IPS DF 4.7 (cell line): ENCODE measurements around the gene BMPER.

Experiments used
- DNase-seq: peaks from one replicate; pipeline ENCODE4 v3.0.0-alpha.2; 2013; ENCODE audit warnings: low spot score; ENCODE audit errors: extremely low read depth

BMPER gene

DNA sequence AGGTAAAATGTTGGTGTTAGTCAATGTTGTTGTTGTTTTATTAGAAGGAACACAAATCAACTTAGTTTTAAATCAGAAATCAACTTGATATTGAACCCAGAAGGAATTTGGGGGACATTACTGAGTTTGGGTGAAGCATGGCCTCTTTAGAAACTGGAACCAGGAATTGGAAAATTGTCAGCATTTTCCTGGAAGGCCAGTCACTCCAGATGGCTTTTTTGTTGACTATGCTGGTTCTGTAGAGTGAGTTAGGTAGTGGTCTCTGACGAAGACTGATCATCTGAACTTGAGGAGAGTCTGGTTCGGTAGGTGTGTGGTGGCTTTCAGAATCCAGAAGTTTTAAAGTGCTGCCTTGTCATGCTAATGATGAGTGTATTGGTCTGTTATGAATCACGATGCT, 111.5 kb downstream of the BMPER start:
- DNase-seq: no peak

- DNase-seq: no peak
Measured at GRCh38 chr7:34019301-34019790, 114.0 kb downstream of the BMPER start.

- DNase-seq: no peak
Measured at GRCh38 chr7:34022626-34023025, 117.3 kb downstream of the BMPER start.

- no peak for DNase-seq
Measured at GRCh38 chr7:34025600-34025999, 120.3 kb downstream of the BMPER start.

- no peak for DNase-seq
Measured at GRCh38 chr7:34026481-34027190, 121.3 kb downstream of the BMPER start.

GRCh38 chr7:34031156-34031555, 125.8 kb downstream of the BMPER start:
- no peak for DNase-seq

GRCh38 chr7:34034728-34035127, 129.4 kb downstream of the BMPER start:
- DNase-seq: no peak

DNA sequence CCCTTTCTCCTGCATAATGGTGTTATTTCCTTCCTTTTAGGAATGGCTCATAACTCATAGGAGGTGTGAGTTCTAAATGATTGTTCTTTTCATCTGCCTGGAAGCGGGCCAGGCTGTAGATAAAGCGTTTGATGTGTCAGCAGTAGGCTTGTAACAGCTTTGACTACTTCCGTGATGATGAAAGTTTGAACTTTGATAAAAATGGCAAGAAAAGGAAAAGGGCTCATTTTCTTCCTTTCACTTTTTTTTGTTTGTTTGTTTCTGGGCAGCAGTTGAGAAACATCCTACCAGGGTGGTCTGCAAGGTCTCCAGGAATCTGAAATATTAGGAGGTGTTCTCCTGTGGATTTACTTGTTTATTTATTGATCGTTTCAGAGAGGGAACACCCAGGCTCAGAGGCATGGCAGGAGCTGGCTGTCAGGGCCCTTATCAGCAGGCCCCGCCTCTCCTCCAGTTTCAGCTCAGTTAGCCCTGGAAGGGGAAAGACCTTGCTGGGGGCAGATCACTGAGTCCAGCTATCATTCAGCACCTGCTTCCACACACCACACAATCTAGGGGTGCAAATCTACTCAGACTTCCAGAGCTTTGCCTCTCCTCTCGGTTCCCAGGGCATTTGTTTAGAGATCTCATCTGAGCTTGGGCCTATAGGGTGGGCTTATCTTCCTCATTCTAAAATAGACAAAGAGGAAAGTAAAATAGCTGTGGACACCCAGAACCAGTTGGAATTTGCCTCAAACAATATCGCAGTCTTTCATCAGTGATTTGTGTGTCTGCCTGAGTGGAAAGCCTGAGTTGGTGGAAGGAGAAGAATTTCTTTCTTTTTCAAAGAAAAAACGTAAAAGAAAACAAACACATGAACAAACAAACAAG, 130.9 kb downstream of the BMPER start:
- DNase-seq: no peak

GRCh38 chr7:34036972-34037792, 131.8 kb downstream of the BMPER start:
- no peak for DNase-seq

GRCh38 chr7:34038816-34039470, 133.6 kb downstream of the BMPER start:
- DNase-seq: no peak

GRCh38 chr7:34041707-34042106, 136.4 kb downstream of the BMPER start:
- no peak for DNase-seq

DNA sequence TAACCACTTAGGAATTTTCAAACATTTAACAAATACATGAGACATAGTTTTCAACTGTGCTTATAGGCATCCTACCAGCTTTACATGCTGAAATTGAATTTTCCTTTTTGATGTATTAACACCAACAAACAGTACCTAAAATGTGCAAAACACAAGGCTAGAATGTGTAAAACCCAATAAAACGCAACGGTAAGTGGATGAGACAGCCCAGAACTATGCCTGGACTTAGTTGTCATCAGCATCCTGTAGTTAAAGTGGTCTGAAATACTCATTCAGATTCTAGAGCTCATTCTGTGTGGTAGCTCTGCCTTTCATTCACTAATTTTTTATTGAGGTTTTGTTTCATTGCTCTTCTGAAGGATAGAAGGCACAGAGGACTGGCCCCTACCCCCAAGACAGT, 137.1 kb downstream of the BMPER start:
- DNase-seq: no peak

GRCh38 chr7:34043461-34044305, 138.3 kb downstream of the BMPER start:
- DNase-seq: no peak

DNA sequence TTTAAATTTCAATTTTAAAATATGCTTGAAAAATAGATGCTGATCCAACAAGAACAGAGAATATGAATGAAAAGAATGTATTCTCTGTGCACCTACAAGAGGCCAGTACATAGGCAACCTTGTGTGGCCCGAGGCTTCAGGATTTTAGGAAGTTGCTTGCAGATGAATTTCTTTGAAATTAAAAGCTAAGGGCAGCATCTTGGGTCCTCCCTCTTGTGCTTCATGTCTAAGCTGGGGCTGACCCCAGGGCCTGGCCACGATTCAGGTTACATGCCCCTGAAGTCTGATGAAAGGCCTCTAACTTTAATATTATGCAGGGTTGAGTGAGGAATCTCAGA, 138.9 kb downstream of the BMPER start:
- DNase-seq: no peak

- DNase-seq: no peak
Measured at GRCh38 chr7:34044734-34045353, 139.5 kb downstream of the BMPER start.

- no peak for DNase-seq
Measured at GRCh38 chr7:34048445-34048844, 143.1 kb downstream of the BMPER start.

- DNase-seq: no peak
Measured at GRCh38 chr7:34054075-34054474, 148.7 kb downstream of the BMPER start.

DNA sequence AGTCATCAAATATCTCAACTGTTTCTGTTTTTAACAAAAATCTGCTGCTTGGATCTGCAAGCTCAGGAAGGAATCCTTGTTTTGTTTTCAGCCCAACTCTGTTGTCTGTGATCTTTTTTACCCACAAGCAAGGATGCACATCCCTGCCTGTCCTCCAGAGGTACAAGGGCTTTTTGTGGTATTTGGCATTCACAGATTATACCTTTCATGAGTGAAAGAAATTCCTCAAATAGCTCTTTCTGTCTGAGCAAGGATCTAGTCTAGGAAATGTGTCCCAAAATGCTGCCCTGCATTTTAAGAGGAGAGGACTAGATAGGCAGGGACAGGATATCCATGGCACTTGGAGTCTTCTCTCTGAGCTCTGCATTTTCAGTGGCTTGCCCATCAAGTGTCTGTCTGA, 151.8 kb downstream of the BMPER start:
- no peak for DNase-seq

DNA sequence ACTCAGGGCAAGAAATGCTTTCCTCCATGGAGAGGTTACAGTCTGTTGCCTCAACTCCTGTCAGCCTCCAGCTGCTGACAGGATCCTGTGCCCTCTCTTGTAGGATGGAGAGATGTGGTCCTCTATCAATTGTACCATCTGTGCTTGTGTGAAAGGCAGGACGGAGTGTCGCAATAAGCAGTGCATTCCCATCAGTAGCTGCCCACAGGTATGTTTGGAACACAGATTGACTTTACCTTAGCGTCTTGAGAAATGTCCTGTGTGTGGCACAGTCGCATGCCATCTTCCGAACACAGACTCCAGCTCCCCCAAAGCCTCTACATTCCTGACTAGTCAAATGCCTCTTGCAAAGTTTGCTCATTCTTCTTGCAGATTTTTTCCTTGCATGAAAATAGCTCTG, 152.6 kb downstream of the BMPER start:
- DNase-seq: no peak

DNA sequence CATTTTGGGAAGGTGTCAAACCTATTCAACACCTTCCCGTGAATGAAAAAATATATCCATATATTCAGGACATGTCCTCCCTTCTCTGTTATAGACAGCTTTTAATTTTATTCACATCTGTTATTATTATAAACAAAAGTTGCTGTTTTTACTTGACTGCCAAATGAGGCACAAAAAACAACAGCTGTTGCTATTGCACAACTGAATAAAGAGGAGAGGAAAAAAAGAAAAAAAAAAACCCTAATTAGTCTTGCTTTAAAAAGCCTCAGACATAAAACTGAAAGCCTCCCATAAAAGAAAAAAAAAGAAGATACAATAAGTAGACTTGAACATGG, 153.4 kb downstream of the BMPER start:
- no peak for DNase-seq
